Smooth muscle cell (in vitro differentiated cells): ENCODE measurements around the gene CDH8. TPM values are rescaled to one million over a fixed set of nuclear protein-coding genes. Genes with fewer than 3 reads are reported as not detected.

Experiments used
- DNase-seq: peaks from one replicate; lab custom pipeline; 2025; ENCODE audit not compliant: unreplicated experiment; lab: John Stamatoyannopoulos, UW
- H2AFZ ChIP-seq: fragments of 200-600 bp; sonication (generic); 2 replicates; pipeline ENCODE4 v1.6.0; 2016; ENCODE audit warnings: antibody characterized with exemption, low read depth, mild to moderate bottlenecking
- H3F3A ChIP-seq: fragments of 200-600 bp; sonication (generic); 2 replicates; pipeline ENCODE4 v1.6.0; 2017; ENCODE audit warnings: antibody characterized with exemption, low read depth
- H3K27ac ChIP-seq: fragments of 200-600 bp; sonication (generic); 2 replicates; pipeline ENCODE4 v1.5.1; 2016; ENCODE audit warnings: low read depth, mild to moderate bottlenecking
- H3K27me3 ChIP-seq: fragments of 200-600 bp; sonication (generic); 2 replicates; pipeline ENCODE4 v1.6.1; 2016; ENCODE audit warnings: low read depth, mild to moderate bottlenecking
- H3K36me3 ChIP-seq: fragments of 200-600 bp; sonication (generic); 2 replicates; pipeline ENCODE4 v1.5.1; 2016; ENCODE audit warnings: low read depth
- H3K4me1 ChIP-seq: fragments of 200-600 bp; sonication (generic); 2 replicates; pipeline ENCODE4 v1.5.1; 2016; ENCODE audit warnings: low read depth
- H3K4me2 ChIP-seq: fragments of 200-600 bp; sonication (generic); 2 replicates; pipeline ENCODE4 v1.6.0; 2016; ENCODE audit warnings: mild to moderate bottlenecking
- H3K4me3 ChIP-seq: fragments of 200-600 bp; sonication (generic); 2 replicates; pipeline ENCODE4 v1.5.1; 2016; ENCODE audit warnings: mild to moderate bottlenecking
- H3K79me2 ChIP-seq: fragments of 200-600 bp; sonication (generic); 2 replicates; pipeline ENCODE4 v1.6.0; 2016; ENCODE audit warnings: low read depth, mild to moderate bottlenecking
- H3K9ac ChIP-seq: fragments of 200-600 bp; sonication (generic); 2 replicates; pipeline ENCODE4 v1.6.0; 2016; ENCODE audit warnings: low read depth
- H3K9me3 ChIP-seq: fragments of 200-600 bp; sonication (generic); replicated peaks from 2 replicates; pipeline ENCODE4 v1.5.1; 2016; ENCODE audit warnings: low read depth
- H4K20me1 ChIP-seq: fragments of 200-600 bp; sonication (generic); 2 replicates; pipeline ENCODE4 v1.6.0; 2016; ENCODE audit warnings: low read depth
- CTCF ChIP-seq: fragments of 200-600 bp; sonication (generic); IDR thresholded peaks from 2 replicates; pipeline ENCODE4 v1.5.1; 2017; ENCODE audit warnings: borderline replicate concordance, mild to moderate bottlenecking, antibody characterized with exemption; ENCODE audit not compliant: insufficient read depth, poor library complexity, severe bottlenecking
- WGBS: methylation state at CpG from one replicate; pipeline ENCODE4 v1.1.7; 2016; ENCODE audit warnings: low lambda C conversion rate; 5-methylcytosine and 5-hydroxymethylcytosine counted together
- polyA plus RNA-seq: library from polyadenylated mRNA; unstranded; fragments of >200 nt; fragmentation: Nextera tagmentation; extraction: Ambion mirVana; gene quantifications from 2 replicates; pipeline ENCODE4 v1.2.1, GENCODE V29; 2016
- total RNA-seq: library from RNA; depleted of rRNA; stranded (reverse); fragments of >200 nt; gene quantifications from 2 replicates; pipeline ENCODE4 v1.2.3, GENCODE V29; 2014

Gene CDH8
- total and polyA plus RNA-seq, 2 experiments from 2014 or later: 1.8 to 5.5 TPM

DNA sequence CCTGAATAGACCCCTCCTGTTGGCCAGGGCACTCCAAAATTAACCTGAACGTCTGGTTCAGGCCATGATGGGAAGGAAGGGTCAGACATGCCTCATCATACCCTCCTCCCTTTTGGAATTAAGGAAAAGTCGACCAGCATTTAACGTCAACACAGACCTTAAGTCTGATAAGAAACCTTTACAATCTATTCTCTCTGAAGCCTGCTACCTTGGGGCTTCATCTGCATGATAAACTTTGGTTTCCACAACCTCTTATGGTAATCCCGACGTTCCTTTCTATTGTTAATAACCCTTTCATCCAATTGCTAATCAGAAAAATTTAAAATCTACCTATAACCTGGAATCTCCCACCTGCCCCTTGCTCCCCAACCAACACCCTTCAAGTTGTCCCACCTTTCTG is 358.5 kb downstream of the CDH8 start:
- Histone ChIP-seq H2AFZ (no peak overlapping the region), H4K20me1 (no peaks in the 10 kb centered on the region), H3K4me3 (no peak overlapping the region), H3K9me3 (no peaks in the 10 kb centered on the region), H3F3A (no peaks in the 10 kb centered on the region), H3K27ac (no peak overlapping the region), H3K27me3 (no peaks in the 10 kb centered on the region), H3K36me3 (no peaks in the 10 kb centered on the region), H3K4me2 (no peak overlapping the region), H3K4me1 (no peaks in the 10 kb centered on the region), H3K79me2 (no peaks in the 10 kb centered on the region), H3K9ac (no peak overlapping the region)
- WGBS: 40% methylated on average over 5 of the region's 5 CpGs
- no peak for TF ChIP-seq CTCF
- DNase-seq: no peak

GRCh38 chr16:61676740-61677139 is 359.5 kb downstream of the CDH8 start:
- Histone ChIP-seq H4K20me1 (no peaks in the 10 kb centered on the region), H3K4me3 (no peak overlapping the region), H2AFZ (no peak overlapping the region), H3K27me3 (no peaks in the 10 kb centered on the region), H3K27ac (no peak overlapping the region), H3K79me2 (no peaks in the 10 kb centered on the region), H3K4me2 (no peak overlapping the region), H3K9me3 (no peaks in the 10 kb centered on the region), H3K36me3 (no peaks in the 10 kb centered on the region), H3K9ac (no peak overlapping the region), H3F3A (no peaks in the 10 kb centered on the region), H3K4me1 (no peaks in the 10 kb centered on the region)
- 96% methylated on average over 2 of the region's 2 CpGs for WGBS
- no peak for TF ChIP-seq CTCF
- DNase-seq: no peak

GRCh38 chr16:61671161-61671560 is 365.1 kb downstream of the CDH8 start:
- Histone ChIP-seq H3K4me1 (no peaks in the 10 kb centered on the region), H3K9ac (no peak overlapping the region), H3K4me3 (no peak overlapping the region), H3K27ac (no peak overlapping the region), H3K9me3 (no peaks in the 10 kb centered on the region), H3K4me2 (no peak overlapping the region), H4K20me1 (no peaks in the 10 kb centered on the region), H2AFZ (no peak overlapping the region), H3K36me3 (no peaks in the 10 kb centered on the region), H3K27me3 (no peaks in the 10 kb centered on the region), H3F3A (no peaks in the 10 kb centered on the region), H3K79me2 (no peaks in the 10 kb centered on the region)
- WGBS: 82% methylated on average over 3 of the region's 3 CpGs
- DNase-seq: no peak
- TF ChIP-seq CTCF: no peak

- TF ChIP-seq CTCF: no peak
- no peaks in the 10 kb centered on the region for H4K20me1 ChIP-seq
- H3K4me1 ChIP-seq: no peaks in the 10 kb centered on the region
- no peaks in the 10 kb centered on the region for H3K27me3 ChIP-seq
- H3K27ac ChIP-seq: no peak overlapping the region
- DNase-seq: no peak
- no peaks in the 10 kb centered on the region for H3F3A ChIP-seq
- 100% methylated on average over 1 of the region's 1 CpG for WGBS
- no peak overlapping the region for H3K4me2 ChIP-seq
- H3K9ac ChIP-seq: no peak overlapping the region
- no peak overlapping the region for H2AFZ ChIP-seq
- H3K9me3 ChIP-seq: no peaks in the 10 kb centered on the region
- H3K4me3 ChIP-seq: no peak overlapping the region
- H3K36me3 ChIP-seq: no peaks in the 10 kb centered on the region
- no peaks in the 10 kb centered on the region for H3K79me2 ChIP-seq
Measured at GRCh38 chr16:61665512-61665911, 370.7 kb downstream of the CDH8 start.
